ENCODE data around the gene IL17RC. TPM values are rescaled to one million over a fixed set of nuclear protein-coding genes. Genes with fewer than 3 reads are reported as not detected.
"Not testable (repeated sequence)": the region's sequence is repeated elsewhere in the genome, so short reads cannot be mapped to it uniquely, and the experiment has no call there.

The IL17RC gene
- 35.0 TPM for total RNA-seq
- long read RNA-seq, partial matches to known transcripts, result 7 of 41 reads
- long read RNA-seq, other reads (novel, unspliced or antisense), result 29 of 41 reads

DNA sequence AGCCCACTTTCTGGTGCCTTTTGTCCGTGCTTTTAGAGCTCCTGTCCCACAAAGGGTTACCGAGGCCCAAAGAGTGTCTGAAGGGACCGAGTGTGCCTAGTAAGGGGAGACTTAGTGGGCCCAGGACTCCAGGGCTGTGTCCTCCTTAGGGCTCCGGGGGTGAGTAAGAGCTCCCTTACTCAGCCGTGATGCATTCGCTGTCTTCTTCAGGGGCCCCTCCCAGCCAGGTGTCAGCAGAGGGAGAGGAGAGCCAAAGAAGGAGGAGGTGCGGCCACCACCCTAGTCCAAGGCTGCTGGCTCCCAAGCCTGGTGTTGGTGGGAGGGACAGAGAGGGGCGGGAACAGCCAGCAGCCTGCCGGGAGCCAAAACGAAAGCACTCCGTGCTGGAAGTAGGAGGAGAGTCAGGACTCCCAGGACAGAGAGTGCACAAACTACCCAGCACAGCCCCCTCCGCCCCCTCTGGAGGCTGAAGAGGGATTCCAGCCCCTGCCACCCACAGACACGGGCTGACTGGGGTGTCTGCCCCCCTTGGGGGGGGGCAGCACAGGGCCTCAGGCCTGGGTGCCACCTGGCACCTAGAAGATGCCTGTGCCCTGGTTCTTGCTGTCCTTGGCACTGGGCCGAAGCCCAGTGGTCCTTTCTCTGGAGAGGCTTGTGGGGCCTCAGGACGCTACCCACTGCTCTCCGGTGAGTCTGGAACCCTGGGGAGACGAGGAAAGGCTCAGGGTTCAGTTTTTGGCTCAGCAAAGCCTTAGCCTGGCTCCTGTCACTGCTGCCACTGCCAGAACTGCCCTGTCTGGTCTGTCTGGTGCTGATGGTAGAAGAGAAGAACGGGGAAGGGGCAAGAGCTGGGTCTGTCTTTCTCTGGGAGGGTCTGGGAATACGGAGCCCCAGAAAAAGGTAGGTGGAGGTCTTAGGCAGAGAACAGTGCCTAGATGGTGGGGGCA is at the start of gene IL17RC:
TSS of gene IL17RC (plus strand) at position 365 of the 947 bp plus-strand sequence. CDS start at position 583, 218 bp downstream.
- DNase-seq, result peak; percentile 87
- Histone ChIP-seq H3K27me3 (ENCODE audit: low read depth) (no peaks in the 10 kb centered on the region), H3K4me1 (peaks cover 47% of the 10 kb centered on the region), H3K9me3 (replicated peaks) (no peaks in the 10 kb centered on the region), H3K4me3 (peak within 1 kb of the TSS; percentile 74), H3K36me3 (peaks cover 22% of the 10 kb centered on the region), H3K27ac (replicated peaks) (peak within 1 kb of the TSS; percentile 96)
- TF ChIP-seq, protein P1, sequence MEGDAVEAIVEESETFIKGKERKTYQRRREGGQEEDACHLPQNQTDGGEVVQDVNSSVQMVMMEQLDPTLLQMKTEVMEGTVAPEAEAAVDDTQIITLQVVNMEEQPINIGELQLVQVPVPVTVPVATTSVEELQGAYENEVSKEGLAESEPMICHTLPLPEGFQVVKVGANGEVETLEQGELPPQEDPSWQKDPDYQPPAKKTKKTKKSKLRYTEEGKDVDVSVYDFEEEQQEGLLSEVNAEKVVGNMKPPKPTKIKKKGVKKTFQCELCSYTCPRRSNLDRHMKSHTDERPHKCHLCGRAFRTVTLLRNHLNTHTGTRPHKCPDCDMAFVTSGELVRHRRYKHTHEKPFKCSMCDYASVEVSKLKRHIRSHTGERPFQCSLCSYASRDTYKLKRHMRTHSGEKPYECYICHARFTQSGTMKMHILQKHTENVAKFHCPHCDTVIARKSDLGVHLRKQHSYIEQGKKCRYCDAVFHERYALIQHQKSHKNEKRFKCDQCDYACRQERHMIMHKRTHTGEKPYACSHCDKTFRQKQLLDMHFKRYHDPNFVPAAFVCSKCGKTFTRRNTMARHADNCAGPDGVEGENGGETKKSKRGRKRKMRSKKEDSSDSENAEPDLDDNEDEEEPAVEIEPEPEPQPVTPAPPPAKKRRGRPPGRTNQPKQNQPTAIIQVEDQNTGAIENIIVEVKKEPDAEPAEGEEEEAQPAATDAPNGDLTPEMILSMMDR (IDR thresholded peaks at IDR 0.05; ENCODE audit: borderline replicate concordance), result no peak
- intact Hi-C loops (cut with micrococcal nuclease), result no loop called here

DNA sequence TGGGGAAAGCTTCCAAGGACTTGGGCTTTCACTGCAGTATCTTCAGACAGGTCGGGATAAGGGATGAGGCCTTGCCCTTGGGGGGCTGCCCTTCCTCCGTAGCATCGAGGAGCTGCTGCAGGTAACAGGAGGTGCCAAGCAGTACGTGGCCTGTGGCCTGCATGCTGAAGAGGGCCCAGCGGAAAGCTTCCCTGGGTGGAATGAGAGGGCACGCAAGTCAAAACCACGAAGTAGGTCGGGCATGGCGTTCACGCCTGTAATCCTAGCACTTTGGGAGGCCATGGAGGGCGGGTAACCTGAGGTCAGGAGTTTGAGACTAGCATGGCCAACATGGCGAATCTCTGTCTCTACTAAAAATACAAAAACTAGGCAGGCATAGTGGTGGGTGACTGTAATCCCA is 49.8 kb upstream of the IL17RC start:
- intact Hi-C loops (cut with micrococcal nuclease), result no loop called here
- no peaks in the 10 kb centered on the region for H3K9me3 ChIP-seq (replicated peaks)
- H3K27me3 ChIP-seq (ENCODE audit: low read depth), result no peaks in the 10 kb centered on the region
- no peak overlapping the region for H3K4me3 ChIP-seq
- H3K4me1 ChIP-seq, result peaks cover 23% of the 10 kb centered on the region
- no peaks in the 10 kb centered on the region for H3K36me3 ChIP-seq
- no peak for DNase-seq
- TF ChIP-seq, protein P1 (IDR thresholded peaks at IDR 0.05; ENCODE audit: borderline replicate concordance), result no peak
- no peak overlapping the region for H3K27ac ChIP-seq (replicated peaks)

DNA sequence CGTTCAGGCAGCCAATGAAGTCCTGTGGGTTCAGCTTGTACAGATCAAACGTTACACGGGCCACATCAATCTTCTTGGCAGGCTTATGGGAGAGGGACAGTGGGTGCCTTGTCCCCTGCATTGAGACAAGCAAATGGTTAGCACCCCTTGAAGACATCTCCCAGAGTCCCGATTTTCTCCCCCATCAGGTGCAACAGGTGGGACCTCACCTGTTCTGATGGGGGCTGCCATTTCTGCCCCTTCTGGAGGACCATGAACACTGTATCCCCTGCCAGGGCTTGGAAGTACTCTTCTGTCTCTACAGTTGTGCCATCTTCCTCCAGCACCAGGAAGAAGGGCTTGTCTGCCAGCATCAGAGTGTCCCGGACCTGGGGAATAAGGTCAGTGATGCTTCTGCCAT is 46.9 kb upstream of the IL17RC start:
- TF ChIP-seq, protein P1 (IDR thresholded peaks at IDR 0.05; ENCODE audit: borderline replicate concordance), result no peak
- intact Hi-C loops (cut with micrococcal nuclease), result no loop called here
- Histone ChIP-seq H3K36me3 (no peaks in the 10 kb centered on the region), H3K9me3 (replicated peaks) (no peaks in the 10 kb centered on the region), H3K27ac (replicated peaks) (no peak overlapping the region), H3K4me1 (peaks cover 2% of the 10 kb centered on the region), H3K4me3 (no peak overlapping the region), H3K27me3 (ENCODE audit: low read depth) (no peaks in the 10 kb centered on the region)
- no peak for DNase-seq

- no peak for DNase-seq
- Histone ChIP-seq H3K4me3 (no peak overlapping the region), H3K27ac (replicated peaks) (no peak overlapping the region), H3K36me3 (no peaks in the 10 kb centered on the region), H3K9me3 (replicated peaks) (no peaks in the 10 kb centered on the region), H3K27me3 (ENCODE audit: low read depth) (no peaks in the 10 kb centered on the region), H3K4me1 (no peaks in the 10 kb centered on the region)
- intact Hi-C loops (cut with micrococcal nuclease), result no loop called here
- TF ChIP-seq, protein P1 (IDR thresholded peaks at IDR 0.05; ENCODE audit: borderline replicate concordance), result no peak
These were observed 45.9 kb upstream of the IL17RC start for GRCh38 chr3:9870978-9871377.

- intact Hi-C loops (cut with micrococcal nuclease), result not testable (repeated sequence)
These were observed 44.8 kb upstream of the IL17RC start for GRCh38 chr3:9872067-9872466.

GRCh38 chr3:9875448-9875847 is 41.5 kb upstream of the IL17RC start:
- DNase-seq, result no peak
- Histone ChIP-seq H3K27me3 (ENCODE audit: low read depth) (no peaks in the 10 kb centered on the region), H3K4me3 (no peak overlapping the region), H3K27ac (replicated peaks) (no peak overlapping the region), H3K9me3 (replicated peaks) (no peaks in the 10 kb centered on the region), H3K4me1 (no peaks in the 10 kb centered on the region), H3K36me3 (no peaks in the 10 kb centered on the region)
- TF ChIP-seq, protein P1 (IDR thresholded peaks at IDR 0.05; ENCODE audit: borderline replicate concordance), result no peak
- intact Hi-C loops (cut with micrococcal nuclease), result no loop called here

More at GRCh38 chr3:9872067-9872466, 44.8 kb upstream of the IL17RC start:
- not testable (repeated sequence) for H3K4me3 ChIP-seq; H3K36me3 ChIP-seq; H3K27ac ChIP-seq (replicated peaks); DNase-seq; H3K9me3 ChIP-seq (replicated peaks); H3K4me1 ChIP-seq; H3K27me3 ChIP-seq (ENCODE audit: low read depth)

DNA sequence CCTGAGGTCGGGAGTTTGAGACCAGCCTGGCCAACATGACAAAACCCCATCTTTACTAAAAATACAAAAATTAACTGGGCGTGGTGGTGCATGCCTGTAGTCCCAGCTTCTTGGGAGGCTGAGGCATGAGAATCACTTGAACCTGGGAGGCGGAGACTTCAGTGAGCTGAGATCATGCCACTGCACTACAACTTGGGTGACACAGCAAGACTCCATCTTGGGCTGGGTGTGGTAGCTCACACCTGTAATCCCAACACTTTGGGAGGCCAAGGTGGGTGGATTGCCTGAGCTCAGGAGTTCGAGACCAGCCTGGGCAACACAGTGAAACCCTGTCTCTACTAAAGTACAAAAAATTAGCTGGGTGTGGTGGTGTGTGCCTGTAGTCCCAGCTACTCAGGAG is 40.6 kb upstream of the IL17RC start:
- H3K4me3 ChIP-seq; H3K4me1 ChIP-seq; H3K27ac ChIP-seq (replicated peaks); intact Hi-C loops (cut with micrococcal nuclease); H3K9me3 ChIP-seq (replicated peaks); DNase-seq; H3K36me3 ChIP-seq; H3K27me3 ChIP-seq (ENCODE audit: low read depth): not testable (repeated sequence)
